ENCODE measurements around the gene ARHGEF12.

Gene ARHGEF12

GRCh38 chr11:120332822-120333716 is 3.1 kb upstream of the ARHGEF12 start:
- Histone ChIP-seq H3K4me1 (ENCODE audit: insufficient read depth, insufficient read length) (no peaks in the 10 kb centered on the region), H3K9ac (ENCODE audit: insufficient read length, low read depth) (no peak overlapping the region)
- TF ChIP-seq SUZ12 (IDR thresholded peaks at IDR 0.05; ENCODE audit: extremely low read depth, insufficient read depth, insufficient read length) (no peak), YY1 (IDR thresholded peaks at IDR 0.05; ENCODE audit: insufficient read depth, insufficient read length) (no peak), ZNF274 (IDR thresholded peaks at IDR 0.05; ENCODE audit: low read depth, low read length) (no peak)

GRCh38 chr11:120333801-120334200 is 2.4 kb upstream of the ARHGEF12 start:
- H3K27me3 ChIP-seq (ENCODE audit: insufficient read depth, insufficient read length) = no peaks in the 10 kb centered on the region
- no peaks in the 10 kb centered on the region for H3K9me3 ChIP-seq (ENCODE audit: insufficient read depth, low read length)
- DNase-seq (ENCODE audit: low read depth, low spot score) = no peak
- no peak overlapping the region for H3K9ac ChIP-seq (ENCODE audit: insufficient read length, low read depth)
- no peak overlapping the region for H3K4me3 ChIP-seq (ENCODE audit: insufficient read length, low read depth)
- H3K36me3 ChIP-seq (ENCODE audit: insufficient read depth, insufficient read length, low read length) = peaks cover 16% of the 10 kb centered on the region
- H3K4me1 ChIP-seq (ENCODE audit: insufficient read depth, insufficient read length) = no peaks in the 10 kb centered on the region
- TF ChIP-seq ZNF274 (IDR thresholded peaks at IDR 0.05; ENCODE audit: low read depth, low read length) (no peak), YY1 (IDR thresholded peaks at IDR 0.05; ENCODE audit: insufficient read depth, insufficient read length) (no peak), SUZ12 (IDR thresholded peaks at IDR 0.05; ENCODE audit: extremely low read depth, insufficient read depth, insufficient read length) (no peak)

More at GRCh38 chr11:120332822-120333716, 3.1 kb upstream of the ARHGEF12 start:
- DNase-seq (ENCODE audit: low read depth, low spot score) = no peak
- Histone ChIP-seq H3K36me3 (ENCODE audit: insufficient read depth, insufficient read length, low read length) (peaks cover 16% of the 10 kb centered on the region), H3K9me3 (ENCODE audit: insufficient read depth, low read length) (no peaks in the 10 kb centered on the region), H3K27me3 (ENCODE audit: insufficient read depth, insufficient read length) (no peaks in the 10 kb centered on the region), H3K4me3 (ENCODE audit: insufficient read length, low read depth) (no peak overlapping the region)

GRCh38 chr11:120334332-120334731 is 1.9 kb upstream of the ARHGEF12 start:
- Histone ChIP-seq H3K27me3 (ENCODE audit: insufficient read depth, insufficient read length) (no peaks in the 10 kb centered on the region), H3K36me3 (ENCODE audit: insufficient read depth, insufficient read length, low read length) (peaks cover 16% of the 10 kb centered on the region), H3K9me3 (ENCODE audit: insufficient read depth, low read length) (no peaks in the 10 kb centered on the region), H3K9ac (ENCODE audit: insufficient read length, low read depth) (no peak overlapping the region), H3K4me3 (ENCODE audit: insufficient read length, low read depth) (no peak overlapping the region), H3K4me1 (ENCODE audit: insufficient read depth, insufficient read length) (no peaks in the 10 kb centered on the region)
- no peak for DNase-seq (ENCODE audit: low read depth, low spot score)
- TF ChIP-seq ZNF274 (IDR thresholded peaks at IDR 0.05; ENCODE audit: low read depth, low read length) (no peak), SUZ12 (IDR thresholded peaks at IDR 0.05; ENCODE audit: extremely low read depth, insufficient read depth, insufficient read length) (no peak), YY1 (IDR thresholded peaks at IDR 0.05; ENCODE audit: insufficient read depth, insufficient read length) (no peak)

- peak; percentile 71 for DNase-seq (ENCODE audit: low read depth, low spot score)
- peaks cover 12% of the 10 kb centered on the region for H3K36me3 ChIP-seq (ENCODE audit: insufficient read depth, insufficient read length, low read length)
- TF ChIP-seq ZNF274 (IDR thresholded peaks at IDR 0.05; ENCODE audit: low read depth, low read length) (no peak), YY1 (IDR thresholded peaks at IDR 0.05; ENCODE audit: insufficient read depth, insufficient read length) (no peak), SUZ12 (IDR thresholded peaks at IDR 0.05; ENCODE audit: extremely low read depth, insufficient read depth, insufficient read length) (no peak)
- H3K27me3 ChIP-seq (ENCODE audit: insufficient read depth, insufficient read length) = no peaks in the 10 kb centered on the region
- H3K4me1 ChIP-seq (ENCODE audit: insufficient read depth, insufficient read length) = no peaks in the 10 kb centered on the region
- H3K9ac ChIP-seq (ENCODE audit: insufficient read length, low read depth) = peak overlapping the region; percentile 9
- no peaks in the 10 kb centered on the region for H3K9me3 ChIP-seq (ENCODE audit: insufficient read depth, low read length)
- peak overlapping the region; percentile 2 for H3K4me3 ChIP-seq (ENCODE audit: insufficient read length, low read depth)
These were observed 1.2 kb upstream of the ARHGEF12 start for GRCh38 chr11:120334894-120335462.

- DNase-seq (ENCODE audit: low read depth, low spot score) = no peak
- H3K36me3 ChIP-seq (ENCODE audit: insufficient read depth, insufficient read length, low read length) = peaks cover 8% of the 10 kb centered on the region
- H3K9ac ChIP-seq (ENCODE audit: insufficient read length, low read depth) = peak overlapping the region; percentile 76
- peak overlapping the region; percentile 63 for H3K4me3 ChIP-seq (ENCODE audit: insufficient read length, low read depth)
- no peaks in the 10 kb centered on the region for H3K9me3 ChIP-seq (ENCODE audit: insufficient read depth, low read length)
- H3K27me3 ChIP-seq (ENCODE audit: insufficient read depth, insufficient read length) = no peaks in the 10 kb centered on the region
- TF ChIP-seq YY1 (IDR thresholded peaks at IDR 0.05; ENCODE audit: insufficient read depth, insufficient read length) (no peak), SUZ12 (IDR thresholded peaks at IDR 0.05; ENCODE audit: extremely low read depth, insufficient read depth, insufficient read length) (no peak), ZNF274 (IDR thresholded peaks at IDR 0.05; ENCODE audit: low read depth, low read length) (no peak)
- H3K4me1 ChIP-seq (ENCODE audit: insufficient read depth, insufficient read length) = no peaks in the 10 kb centered on the region
These were observed 681 bp upstream of the ARHGEF12 start for GRCh38 chr11:120335556-120335907.

GRCh38 chr11:120336641-120337354 is 585 bp downstream of the ARHGEF12 start:
- Histone ChIP-seq H3K4me1 (ENCODE audit: insufficient read depth, insufficient read length) (no peaks in the 10 kb centered on the region), H3K27me3 (ENCODE audit: insufficient read depth, insufficient read length) (no peaks in the 10 kb centered on the region), H3K36me3 (ENCODE audit: insufficient read depth, insufficient read length, low read length) (peaks cover 3% of the 10 kb centered on the region), H3K4me3 (ENCODE audit: insufficient read length, low read depth) (peak overlapping the region; percentile 63), H3K9me3 (ENCODE audit: insufficient read depth, low read length) (no peaks in the 10 kb centered on the region), H3K9ac (ENCODE audit: insufficient read length, low read depth) (peak overlapping the region; percentile 87)
- DNase-seq (ENCODE audit: low read depth, low spot score) = peak; percentile 25
- no peak for TF ChIP-seq YY1 (IDR thresholded peaks at IDR 0.05; ENCODE audit: insufficient read depth, insufficient read length)
- no peak for TF ChIP-seq SUZ12 (IDR thresholded peaks at IDR 0.05; ENCODE audit: extremely low read depth, insufficient read depth, insufficient read length)
- TF ChIP-seq ZNF274 (IDR thresholded peaks at IDR 0.05; ENCODE audit: low read depth, low read length) = no peak

All from NT2/D1 (cell line).